22Rv1 (cell line): ENCODE data around the gene BDKRB1.

Experiments used
- H3K27ac ChIP-seq: fragments of 450-650 bp; 2 replicates; pipeline ENCODE4 v1.5.1; 2017
- ZFX ChIP-seq: fragments of 450-650 bp; IDR thresholded peaks from 2 replicates; pipeline ENCODE4 v1.6.1; 2017; ENCODE audit warnings: antibody characterized with exemption, borderline replicate concordance
- TF ChIP-seq, protein P1 (sequence below): fragments of 450-650 bp; IDR thresholded peaks from 2 replicates; pipeline ENCODE4 v1.5.1; 2017; ENCODE audit warnings: mild to moderate bottlenecking

The BDKRB1 gene

DNA sequence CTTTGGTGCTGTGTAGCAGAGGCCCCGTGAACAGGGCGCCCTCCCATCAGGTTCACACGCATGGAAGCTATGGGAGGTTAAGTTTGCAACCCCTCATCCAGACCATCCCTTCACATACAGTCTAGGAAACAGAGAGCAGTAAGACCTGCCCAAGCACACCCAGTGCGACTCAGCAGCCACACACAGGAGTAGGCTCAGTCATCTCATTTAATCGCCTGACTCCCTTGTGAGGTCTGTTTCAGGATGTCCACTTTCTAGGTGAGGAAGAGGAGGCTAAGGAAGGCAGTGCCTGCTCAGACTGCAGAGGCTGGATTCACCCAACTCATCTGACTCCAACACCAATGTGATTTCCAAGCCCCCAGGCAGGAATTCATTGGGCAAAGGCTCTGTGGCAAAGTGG, 11.9 kb downstream of the BDKRB1 start:
- TF ChIP-seq, protein P1, sequence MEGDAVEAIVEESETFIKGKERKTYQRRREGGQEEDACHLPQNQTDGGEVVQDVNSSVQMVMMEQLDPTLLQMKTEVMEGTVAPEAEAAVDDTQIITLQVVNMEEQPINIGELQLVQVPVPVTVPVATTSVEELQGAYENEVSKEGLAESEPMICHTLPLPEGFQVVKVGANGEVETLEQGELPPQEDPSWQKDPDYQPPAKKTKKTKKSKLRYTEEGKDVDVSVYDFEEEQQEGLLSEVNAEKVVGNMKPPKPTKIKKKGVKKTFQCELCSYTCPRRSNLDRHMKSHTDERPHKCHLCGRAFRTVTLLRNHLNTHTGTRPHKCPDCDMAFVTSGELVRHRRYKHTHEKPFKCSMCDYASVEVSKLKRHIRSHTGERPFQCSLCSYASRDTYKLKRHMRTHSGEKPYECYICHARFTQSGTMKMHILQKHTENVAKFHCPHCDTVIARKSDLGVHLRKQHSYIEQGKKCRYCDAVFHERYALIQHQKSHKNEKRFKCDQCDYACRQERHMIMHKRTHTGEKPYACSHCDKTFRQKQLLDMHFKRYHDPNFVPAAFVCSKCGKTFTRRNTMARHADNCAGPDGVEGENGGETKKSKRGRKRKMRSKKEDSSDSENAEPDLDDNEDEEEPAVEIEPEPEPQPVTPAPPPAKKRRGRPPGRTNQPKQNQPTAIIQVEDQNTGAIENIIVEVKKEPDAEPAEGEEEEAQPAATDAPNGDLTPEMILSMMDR, result no peak
- TF ChIP-seq ZFX, result no peak
- H3K27ac ChIP-seq, result no peak overlapping the region

DNA sequence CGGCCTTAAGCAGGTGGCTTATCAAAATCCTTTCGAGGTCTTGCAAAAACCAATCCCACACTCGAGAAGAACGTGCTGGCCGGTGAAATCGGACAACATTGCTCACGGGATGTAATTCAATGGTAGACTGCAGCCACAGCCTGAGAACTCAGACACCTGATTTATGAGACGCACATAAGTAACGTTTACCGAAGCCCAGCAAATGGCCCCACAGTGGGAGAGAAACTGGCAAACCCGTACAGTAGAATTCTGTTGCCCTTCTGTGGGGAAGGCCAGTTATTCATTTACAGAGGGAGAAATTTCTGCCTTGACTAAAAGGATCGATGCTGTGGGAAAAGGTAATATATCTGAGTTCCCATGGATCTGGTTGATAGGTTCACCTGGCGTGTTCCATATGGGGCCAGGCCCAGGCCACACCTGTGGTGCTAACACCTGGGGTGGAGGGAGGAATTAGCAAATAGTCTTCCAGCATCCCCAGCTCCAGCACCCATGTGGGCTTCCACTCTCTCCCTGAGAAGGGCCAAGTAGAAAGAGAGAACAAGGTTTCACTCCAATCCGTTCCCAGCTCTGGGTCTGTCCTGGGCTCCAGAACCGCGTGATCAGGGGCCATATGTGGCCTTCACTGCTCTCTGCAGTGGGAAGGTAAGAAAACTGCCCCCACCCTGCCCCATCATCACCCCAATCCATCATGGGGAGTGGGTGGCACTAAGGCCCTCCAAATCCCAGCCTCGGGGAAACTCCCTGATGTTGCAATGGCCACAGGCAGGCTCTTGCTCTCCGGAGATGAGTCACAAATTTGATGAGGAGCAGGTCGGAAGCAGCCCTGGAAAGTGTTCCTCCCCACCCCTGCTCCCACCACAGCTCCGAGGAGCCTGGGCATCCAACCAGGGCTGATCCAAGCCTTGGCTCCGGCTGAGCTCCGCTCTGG, 12.7 kb downstream of the BDKRB1 start:
- no peak overlapping the region for H3K27ac ChIP-seq
- TF ChIP-seq, protein P1, result no peak
- TF ChIP-seq ZFX, result no peak

DNA sequence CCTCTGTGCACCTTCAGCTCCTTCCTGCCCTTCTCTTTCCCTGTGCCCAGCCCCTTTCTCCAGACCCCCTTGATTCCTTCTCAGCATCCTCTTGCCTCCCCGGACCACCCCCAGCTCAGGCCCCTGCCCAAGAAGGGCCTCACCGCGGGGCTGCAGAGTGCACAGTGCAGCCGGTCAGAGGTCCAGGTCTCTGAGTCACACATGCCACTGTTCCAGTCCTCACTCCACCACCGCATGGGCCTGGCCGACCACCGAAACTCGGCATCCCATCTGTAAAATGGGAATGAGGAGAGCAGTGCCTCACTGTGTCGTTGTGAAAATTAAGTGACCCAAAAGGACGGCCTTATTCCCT, 13.3 kb downstream of the BDKRB1 start:
- H3K27ac ChIP-seq, result no peak overlapping the region
- TF ChIP-seq, protein P1, result no peak
- TF ChIP-seq ZFX, result no peak

DNA sequence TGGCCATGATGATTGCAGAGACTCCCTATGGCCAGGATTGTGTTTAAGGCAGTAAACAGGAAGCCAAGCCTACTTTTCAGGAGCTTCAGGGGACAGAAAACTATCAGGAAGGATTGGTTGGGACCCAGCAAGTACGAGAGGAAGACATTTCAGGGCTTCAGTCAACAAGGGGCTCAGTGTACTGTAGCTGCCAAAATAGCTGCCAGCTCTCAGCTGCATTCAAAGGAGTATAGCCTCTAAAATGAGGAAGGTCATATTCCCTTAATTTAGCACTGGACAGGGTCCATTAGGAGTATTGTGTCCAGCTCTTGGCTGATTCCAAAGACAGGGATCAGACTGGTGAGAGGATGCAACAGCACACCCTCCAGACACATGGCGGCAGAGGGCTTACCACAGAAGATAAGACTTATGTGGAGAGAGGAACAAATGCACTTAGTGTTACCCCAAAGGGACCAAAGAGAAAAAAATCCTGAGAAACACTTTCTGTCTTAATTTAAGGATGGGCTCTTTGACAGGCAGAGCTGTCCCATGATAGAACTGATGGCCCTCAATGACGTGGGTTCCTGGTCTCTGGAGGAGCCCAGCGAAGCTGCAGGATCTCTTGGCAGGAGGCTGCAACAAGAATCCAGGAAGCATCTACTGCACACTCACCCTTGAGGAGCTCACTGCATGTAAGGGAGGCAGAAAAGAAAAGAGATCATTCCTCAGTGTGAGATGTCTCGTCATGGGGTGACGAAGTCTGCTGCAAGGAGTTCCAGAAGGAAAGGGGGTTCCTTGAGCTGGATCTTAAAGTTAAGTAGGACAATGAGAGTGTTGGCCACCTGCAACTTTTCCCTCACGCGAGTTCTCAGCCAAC, 14.8 kb downstream of the BDKRB1 start:
- TF ChIP-seq, protein P1, result no peak
- TF ChIP-seq ZFX, result no peak

DNA sequence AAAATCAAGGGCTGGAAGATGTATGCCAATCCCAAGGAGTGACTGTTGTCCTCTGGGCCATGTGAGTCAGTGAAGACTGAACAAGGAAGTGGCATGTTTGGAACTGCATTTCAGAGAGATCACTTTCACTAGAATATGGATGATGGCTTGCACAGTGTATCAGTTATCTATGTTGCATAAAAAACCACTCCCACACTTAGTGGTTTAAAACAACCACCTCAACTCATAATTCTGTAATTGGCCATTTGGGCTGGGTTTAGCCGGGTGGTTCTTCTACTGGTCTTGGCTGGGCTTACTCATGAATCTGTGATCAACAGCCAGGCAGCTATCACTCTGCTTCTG, 15.4 kb downstream of the BDKRB1 start:
- TF ChIP-seq ZFX, result no peak
- TF ChIP-seq, protein P1, result no peak
- H3K27ac ChIP-seq, result no peak overlapping the region

More for the DNA sequence above, 14.8 kb downstream of the BDKRB1 start:
- no peak overlapping the region for H3K27ac ChIP-seq

DNA sequence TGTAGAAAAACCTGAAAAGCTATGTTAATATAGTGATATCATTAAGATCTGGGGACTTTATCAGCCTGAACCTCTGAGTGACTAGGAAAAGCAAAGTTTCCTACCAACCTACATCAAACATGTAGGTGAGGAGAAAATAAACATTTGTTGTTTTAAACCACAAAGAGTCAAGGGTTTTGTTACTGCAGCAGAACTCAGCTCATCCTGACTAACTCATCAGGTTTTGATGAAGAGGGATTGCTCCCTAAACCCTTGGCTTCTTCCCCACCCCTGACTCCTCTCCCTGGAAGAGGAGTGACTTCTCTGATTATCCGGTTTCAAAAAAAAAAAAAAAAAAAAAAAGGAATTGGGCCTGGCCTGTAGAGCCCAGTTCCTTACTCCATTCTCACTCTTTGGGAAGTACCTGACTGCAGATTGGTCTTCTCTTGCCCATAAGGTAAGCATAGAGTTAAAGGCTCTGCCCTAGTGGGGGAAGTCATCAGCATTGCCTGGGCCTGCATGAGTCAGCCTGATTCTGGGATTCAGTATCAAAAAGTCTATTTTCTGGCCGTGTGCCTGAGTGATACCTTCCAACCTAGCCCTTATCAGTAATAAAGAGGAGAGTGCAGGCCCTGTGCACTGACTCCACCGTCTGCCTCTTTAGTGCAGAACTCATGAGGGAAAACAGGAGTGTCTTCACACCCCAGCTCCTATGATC, 16.9 kb downstream of the BDKRB1 start:
- TF ChIP-seq, protein P1, result no peak
- TF ChIP-seq ZFX, result no peak
- H3K27ac ChIP-seq, result no peak overlapping the region
